HG02678 (cell line): ENCODE results near the gene POLE3.
"Not testable (repeated sequence)": the region's sequence is repeated elsewhere in the genome, so short reads cannot be mapped to it uniquely, and the experiment has no call there.

Experiments used
- ATAC-seq: cut with Tn5 transposase; IDR thresholded peaks from one replicate; pipeline ENCODE4 v1.9.1; 2021; ENCODE audit warnings: mild to moderate bottlenecking, moderate library complexity; ENCODE audit not compliant: unreplicated experiment

Gene POLE3

DNA sequence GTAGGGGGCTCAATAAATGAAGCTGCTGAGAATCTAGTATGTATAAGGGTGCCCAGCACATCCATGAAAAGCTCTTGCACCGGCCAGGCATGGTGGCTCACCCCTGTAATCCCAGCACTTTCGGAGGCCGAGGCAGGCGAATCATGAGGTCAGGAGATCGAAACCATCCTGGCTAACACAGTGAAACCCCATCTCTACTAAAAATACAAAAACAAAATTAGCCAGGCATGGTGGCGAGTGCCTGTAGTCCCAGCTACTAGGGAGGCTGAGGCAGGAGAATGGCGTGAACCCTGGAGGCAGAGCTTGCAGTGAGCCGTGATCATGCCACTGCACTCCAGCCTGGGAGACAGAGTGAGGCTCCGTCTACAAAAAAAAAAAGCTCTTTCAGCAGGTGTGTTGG, 4.1 kb downstream of the POLE3 start:
- not testable (repeated sequence) for ATAC-seq

DNA sequence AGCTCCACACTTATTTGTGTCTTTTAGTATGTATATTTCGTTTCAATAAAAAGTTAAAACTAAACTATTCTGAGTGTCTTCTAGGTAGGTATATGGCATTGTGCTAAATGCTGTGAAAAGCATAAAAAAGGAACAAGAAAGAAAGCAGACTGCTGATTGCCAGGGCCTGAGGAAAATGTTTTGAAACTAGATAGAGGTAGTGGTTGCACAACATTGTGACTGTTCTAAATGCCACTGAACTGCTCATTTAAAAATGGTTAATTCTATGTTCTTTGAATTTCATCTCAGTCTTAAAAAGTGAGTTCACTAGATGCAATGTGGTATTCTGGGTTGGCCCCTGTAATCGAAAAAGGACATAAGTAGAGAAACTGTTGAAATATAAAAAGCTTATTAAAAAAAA, 6.8 kb downstream of the POLE3 start:
- no peak for ATAC-seq

DNA sequence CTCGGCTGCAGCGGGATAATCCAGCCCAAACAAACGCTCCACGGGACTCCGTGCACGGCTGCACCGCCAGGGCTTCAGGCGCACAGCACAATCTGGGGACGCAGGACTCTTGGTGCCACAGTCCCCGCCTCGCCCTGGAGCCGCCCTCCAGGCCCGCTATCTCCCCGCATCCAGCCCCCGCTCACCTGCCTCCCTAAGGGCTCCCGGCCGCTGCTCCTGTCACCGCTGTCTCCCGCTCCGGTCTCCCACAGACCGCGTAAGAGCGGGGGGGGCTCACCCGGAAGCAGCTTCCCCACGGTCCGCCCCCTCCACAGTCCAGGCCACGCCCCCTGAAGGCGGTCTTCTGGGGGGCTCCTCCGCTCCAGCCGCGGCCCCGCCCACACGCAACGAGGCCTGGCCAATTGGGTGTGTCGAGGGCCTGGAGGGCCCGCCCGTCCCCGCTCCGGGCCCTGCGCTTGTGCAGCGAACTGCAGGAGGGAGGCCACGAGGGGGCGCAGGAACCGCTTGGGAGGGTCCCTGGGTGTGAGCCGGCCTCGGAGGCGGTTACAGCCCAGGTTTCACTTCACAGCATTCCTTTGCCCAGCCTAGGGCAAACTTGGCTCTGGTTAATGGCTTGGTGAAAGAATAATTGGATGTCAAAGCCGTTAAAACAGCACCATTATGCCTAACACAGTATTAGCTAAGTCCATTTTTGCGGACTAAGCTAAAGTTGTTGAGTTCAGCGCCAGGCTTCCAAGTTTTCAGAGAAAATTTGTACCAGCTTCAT, 9.3 kb downstream of the POLE3 start, which contains the start of gene ALAD:
ALAD (minus strand) TSS at position 258 of the 766 bp plus-strand sequence. CDS start 7,725 bp downstream, outside the sequence.
- ATAC-seq = peak; percentile 99

DNA sequence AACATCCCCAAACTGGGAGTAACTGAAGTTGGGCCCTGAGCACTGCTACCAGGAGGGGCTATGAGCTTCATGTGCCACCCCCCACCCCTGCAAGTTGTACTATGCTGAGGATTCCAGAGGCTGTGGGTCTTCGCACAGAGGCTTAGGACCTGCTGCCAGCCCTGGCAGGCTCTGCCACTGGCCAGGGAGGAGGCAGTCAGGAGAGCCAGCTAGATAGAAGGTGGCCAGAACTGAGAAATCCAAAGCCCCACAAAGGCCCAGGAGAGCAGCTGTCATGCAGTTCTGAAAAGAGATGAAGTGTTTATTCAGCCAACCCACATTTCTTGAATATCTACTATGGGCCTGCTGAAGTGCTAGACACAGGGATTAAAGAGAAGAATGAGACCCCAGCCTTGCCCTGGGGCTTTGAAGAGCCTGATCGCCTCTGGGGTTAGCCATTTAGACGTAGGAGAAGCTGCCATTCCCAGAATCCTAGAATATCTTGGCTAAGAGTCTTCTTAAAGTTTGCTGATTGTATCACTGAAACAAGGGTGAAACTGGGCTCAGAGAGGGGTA, 10.8 kb downstream of the POLE3 start:
- ATAC-seq = no peak

DNA sequence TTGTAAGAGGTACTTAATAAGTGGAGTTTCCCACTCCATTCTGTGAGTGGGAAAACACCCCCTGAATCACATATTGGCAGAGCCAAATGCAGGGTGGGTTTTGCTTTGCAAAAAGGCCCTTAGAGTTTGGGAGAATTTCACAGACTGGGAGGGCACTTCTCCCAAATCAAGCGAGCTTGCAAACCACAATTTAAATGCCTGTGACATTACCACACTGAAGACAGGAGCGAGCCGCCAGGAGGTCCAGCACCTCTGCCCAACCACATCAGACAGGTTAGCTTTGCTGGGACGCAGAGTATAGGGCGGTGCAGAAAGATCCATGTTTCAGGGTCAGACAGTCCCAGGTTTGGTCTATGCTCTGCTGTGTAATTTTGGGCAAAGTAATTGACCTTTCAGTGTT, 11.7 kb downstream of the POLE3 start:
- ATAC-seq = no peak

DNA sequence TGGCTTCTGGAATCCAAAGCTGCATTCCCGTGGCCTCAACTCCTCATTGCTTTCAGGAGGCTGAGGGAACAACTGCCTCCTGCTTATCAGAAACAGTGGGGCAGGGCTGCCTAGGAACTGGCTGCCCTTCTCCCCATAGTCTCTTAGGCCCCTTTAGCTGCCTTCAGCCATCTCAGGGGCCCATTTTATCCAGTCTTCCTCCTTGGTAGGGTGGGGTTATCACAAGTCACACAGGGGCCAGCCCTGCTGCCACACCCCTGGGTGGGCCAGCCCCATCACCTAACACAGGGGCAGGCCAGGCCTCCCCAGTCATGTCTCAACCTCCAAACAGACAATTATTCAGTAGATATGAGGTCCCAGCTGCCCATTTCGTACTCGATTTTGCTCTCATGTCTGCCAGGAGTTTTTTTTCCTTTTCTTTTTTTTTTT, 13.3 kb downstream of the POLE3 start:
- ATAC-seq = no peak

DNA sequence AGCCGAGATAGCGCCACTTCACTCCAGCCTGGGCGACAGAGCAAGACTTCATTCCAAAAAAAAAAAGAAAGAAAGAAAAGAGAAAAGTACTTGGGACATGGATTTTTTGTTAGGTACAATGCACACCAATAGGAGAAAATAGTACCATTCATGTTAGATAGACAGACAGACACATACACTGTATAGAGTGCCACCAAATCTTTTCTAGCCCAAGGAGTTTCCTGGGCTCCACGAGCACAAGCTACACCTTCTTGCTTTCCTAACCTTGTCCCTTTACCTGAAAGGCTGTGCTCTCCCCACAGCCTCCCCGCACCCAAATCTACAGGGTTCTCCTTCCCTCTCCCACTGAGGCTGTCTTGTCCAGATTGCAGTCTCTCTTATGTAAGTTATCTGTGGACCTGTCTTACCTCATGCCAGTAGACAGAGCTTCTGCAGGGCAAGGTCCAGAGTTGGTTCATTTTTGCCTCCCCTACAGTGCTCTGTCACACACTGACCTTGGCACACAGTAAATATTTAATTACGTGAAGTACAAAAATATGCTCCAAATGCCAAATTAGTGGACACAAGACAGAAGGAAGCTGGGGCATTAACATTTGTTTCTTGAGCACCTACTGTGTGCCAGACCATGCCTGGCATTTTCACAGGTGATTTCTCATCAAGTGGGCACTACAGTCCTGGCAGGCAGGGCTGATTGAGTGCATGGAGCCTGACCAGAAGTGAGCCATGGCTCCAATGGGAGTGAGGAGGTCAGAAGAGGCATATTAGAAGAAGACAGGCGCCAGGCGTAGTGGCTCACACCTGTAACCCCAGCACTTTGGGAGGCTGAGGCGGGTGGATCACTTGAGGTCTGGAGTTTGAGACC, 15.2 kb downstream of the POLE3 start:
- ATAC-seq = no peak

DNA sequence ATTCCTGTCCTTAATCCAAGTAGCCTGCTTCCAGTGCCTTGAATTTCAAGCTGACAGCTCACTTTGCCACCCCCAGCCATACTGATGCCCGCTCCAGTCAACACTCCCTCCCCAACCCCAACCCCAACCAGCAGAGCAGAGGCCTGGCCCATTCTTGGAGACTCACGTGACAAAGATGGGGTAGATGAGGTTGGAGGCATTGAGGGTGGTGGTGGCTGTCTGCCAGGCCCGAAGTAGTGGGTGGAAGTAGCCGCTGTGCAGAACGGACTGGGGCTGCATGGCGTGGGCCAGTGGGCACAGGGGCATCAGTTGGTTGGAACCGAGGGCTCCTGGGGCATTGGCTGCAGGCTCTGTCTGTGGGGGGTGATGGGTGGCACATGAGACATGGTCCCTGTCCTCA, 17.2 kb downstream of the POLE3 start:
- ATAC-seq = no peak

DNA sequence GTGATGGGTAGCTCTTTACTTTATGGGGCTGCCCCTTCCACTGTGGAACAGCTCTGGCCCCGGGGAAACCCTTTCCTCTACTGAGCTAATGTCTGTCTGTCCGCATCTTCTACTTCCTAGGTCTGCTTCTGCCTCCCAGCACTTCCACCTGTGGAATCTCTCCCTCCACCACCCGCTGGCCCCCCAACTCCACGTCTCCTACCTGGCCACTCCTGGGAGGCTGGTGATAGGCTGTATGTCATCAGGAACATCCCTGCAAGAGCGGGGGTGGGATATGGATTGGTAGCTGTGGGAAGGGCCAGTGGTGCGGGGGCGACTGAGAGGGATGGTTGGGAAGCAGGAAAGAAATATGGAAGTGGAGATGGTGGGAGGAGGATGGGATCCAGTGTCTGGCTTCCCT, 18.6 kb downstream of the POLE3 start:
- ATAC-seq = no peak

DNA sequence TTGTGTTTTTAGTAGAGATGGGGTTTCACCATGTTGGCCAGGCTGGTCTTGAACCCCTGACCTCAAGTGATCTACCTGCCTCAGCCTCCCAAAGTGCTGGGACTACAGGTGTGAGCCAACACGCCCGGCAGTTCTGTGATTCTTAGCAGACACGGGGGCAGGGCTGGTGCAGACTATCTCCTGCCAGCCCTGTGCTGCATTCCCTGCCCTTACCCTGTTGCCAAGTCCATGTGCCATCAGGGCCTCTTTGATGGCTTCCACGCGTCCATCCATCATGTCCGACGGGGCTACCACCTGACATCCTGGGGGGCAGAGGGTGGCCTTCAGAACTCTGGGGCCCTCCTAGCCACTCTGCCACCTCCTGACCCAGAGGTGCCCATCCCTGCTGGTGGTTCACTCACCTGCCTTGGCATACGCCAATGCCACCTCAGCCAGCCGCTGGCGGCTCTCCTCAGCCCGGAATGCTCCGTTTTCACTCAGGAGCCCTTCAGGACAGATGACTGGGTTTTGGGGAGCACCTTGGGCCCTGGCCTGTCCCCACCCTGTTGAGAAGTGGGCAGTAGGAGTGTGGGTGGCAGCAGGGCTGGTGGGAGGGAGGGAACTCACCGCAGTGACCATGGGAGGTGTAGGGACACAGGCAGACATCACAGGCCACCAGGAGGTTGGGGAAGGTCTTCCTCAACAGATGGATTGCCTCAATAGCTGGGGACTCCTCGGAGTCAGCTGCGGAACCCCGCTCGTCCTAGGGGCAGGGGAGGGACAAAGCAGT, 20.1 kb downstream of the POLE3 start:
- ATAC-seq = no peak

DNA sequence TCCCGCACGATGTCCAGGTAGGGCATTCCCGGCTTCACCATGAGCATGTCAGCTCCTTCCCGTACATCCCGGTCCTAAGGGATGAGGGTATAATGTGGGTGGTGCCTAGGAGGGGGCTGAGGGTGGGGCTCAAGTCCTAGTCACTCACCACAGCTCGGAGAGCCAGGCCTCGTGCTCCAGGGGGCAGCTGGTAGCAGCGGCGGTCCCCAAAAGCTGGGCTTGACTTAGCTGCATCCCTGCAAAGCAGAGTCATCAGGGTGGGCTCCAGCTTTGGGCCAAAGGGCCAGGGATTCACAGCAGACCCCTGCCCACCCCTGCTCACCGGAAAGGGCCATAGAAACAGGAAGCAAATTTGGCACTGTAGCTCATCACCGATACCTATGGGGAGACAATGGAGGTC, 21.0 kb downstream of the POLE3 start:
- no peak for ATAC-seq

DNA sequence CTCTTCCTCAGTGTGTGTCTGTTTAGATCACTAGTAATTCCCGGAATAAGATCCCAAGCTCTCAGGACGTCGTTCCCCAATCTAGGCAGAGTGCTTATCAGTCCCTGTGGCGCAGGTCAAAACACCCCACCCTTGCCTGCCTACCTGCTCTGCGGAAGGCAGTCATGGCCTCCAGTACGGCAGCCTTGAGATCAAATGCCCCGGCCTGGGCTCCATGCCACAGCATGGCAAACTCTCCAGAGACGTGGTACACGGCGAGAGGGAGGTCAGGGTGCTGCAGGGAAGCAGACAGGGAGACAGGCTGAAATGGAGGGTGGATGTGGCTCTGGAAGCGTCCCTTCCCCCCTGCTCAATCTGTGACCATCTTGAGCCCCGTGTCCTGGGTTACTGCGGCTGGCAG, 21.6 kb downstream of the POLE3 start:
- no peak for ATAC-seq

DNA sequence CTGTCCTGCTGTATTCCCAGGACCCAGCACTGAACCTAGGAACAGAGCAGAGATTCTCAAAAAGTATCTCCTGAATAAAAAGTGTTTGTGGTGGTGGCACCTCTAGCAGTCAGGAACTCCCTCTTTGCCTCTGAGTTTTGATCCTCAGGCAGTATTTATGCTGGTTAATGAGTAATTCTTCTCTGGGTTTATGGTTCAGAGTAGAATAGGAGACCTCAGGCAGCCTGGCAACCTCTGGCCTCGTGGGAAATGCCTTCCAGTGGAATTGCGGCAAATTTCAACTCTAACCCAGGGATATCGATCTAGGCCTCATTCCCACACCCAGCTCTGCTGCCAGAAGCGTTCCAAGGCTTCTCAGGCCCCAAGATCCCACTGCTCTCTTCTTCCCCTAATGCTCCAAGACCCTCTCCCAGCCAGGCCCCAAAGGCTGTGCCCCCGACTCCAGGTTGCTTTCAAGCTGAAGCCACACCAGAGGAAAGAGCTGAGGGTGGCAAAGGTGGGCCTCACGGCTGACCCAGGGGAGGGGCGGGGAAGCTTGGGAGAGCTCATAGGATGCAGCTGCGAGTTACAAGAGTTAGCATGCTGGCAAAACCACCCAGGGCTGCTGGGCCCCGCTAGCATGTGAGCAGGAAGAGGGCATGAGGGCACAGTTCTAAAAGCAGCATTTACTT, 22.8 kb downstream of the POLE3 start:
- no peak for ATAC-seq

DNA sequence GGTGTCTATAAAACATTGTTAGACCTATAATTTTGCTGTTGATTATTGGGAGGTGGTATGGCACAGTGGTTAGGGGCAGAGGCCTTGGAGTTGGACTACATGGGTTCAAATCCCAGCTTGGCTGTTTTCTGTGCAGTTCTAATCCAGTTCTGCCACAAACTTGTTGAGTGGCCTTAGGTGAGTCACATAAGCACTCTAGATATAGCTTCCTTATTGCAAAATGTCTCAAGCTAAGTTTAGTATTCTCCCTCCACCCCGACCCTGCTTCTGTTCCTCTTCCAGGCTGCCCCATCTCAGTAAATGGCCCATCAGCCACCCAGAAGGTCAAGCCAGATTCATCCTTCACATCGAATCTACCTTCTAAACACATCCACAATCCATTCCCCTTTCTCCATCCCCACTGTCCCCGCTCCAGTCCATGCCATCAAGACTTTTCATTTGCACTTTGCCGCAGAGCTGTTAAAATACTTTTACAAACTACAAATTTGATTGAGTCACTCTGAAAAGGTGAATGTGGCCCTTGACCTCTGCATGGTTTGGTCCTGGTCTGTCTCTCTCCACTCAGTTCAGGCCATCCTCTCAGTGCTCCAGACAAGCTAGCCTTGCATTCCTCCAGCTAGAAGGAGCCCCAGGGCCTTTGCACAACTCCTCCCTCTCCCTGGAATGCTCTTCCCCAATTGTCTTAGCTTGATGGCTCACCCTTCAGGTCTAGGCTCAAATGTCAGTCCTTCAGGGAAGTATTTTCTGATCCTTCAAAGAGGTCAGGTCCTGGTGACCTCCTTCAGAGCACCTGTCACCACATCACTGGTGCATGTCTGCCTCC, 23.7 kb downstream of the POLE3 start:
- ATAC-seq = no peak

DNA sequence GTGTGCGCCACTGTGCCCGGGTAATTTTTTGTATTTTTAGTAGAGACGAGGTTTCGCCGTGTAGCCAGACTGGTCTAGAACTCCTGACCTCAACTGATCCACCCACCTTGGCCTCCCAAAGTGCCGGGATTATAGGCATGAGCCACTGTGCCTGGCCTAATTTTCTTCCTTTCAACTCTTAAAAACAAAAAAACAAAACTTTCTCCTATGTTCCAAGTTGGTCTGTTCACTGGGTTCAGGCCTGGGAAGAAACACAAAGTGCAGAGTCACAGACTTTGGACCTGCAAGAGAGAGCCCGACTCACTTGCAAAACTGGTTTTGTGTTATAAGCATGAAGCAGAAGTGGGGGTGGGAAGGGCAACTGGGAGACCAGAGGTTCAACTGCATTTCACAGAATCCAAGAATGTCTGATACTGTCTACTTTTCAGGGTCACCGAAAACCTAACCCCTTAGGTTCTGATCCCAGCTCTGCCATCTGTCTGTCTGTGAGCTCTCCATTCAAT, 28.5 kb downstream of the POLE3 start:
- ATAC-seq = no peak

DNA sequence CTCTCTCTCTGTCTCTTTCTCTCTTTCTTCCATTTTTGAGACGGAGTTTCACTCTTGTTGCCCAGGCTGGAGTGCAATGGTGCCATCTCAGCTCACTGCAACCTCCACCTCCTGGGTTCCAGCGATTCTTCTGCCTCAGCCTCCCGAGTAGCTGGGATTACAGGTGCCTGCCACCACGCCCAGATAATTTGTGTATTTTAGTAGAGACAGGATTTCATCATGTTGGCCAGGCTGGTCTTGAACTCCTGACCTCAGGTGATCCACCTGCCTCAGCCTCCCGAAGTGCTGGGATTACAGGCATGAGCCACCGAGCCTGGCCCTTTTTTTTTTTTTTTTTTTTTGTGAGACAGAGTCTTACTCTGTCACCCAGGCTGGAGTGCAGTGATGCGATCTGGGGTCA, 29.0 kb downstream of the POLE3 start:
- ATAC-seq = not testable (repeated sequence)

DNA sequence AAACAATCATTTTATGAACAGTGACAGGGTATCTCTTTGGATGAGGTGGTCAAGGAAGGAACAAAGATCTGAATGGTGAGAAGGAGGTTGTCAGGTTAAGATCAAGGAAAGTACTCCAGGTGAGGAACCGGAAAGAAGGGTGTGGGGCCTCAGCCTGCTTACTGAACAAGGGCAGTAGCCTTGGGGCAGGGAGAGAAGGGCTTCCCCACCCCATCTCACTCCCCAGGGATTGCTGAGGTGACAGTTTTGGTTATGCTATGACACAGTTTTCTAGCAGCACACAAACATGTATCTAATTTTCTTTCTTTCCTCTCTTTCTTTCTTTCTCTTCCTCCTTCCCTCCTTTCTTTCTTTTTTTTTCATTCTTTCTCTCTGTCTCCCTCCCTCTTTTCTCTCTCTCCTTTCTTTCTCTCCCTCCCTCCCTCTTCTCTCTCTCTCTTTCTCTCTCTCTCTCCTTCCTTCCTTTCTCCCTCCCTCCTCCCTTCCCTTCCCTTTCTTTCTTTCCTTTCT, 29.6 kb downstream of the POLE3 start:
- ATAC-seq = peak; percentile 51

DNA sequence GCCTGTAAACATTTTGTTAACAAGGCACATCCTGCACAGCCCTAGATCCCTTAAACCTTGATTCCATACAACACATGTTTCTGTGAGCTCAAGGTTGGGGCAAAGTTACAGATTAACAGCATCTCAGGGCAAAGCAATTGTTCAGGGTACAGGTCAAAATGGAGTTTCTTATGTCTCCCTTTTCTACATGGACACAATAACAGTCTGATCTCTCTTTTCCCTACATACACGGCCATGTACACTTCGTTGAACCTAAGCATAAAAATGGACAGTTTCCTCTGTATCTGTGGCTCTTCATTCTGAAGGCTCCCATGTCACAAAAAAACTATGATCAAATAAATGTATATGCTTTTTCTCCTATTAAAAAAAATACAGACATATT, 30.7 kb downstream of the POLE3 start:
- ATAC-seq = not testable (repeated sequence)
